ENCODE data around the gene P3R3URF. TPM values are rescaled to one million over a fixed set of nuclear protein-coding genes. Genes with fewer than 3 reads are reported as not detected.

P3R3URF gene
- total and polyA plus RNA-seq, 9 of the 15 experiments (the other 6 are each of a cell fraction or from before 2014, with no cell fraction given), result not detected

DNA sequence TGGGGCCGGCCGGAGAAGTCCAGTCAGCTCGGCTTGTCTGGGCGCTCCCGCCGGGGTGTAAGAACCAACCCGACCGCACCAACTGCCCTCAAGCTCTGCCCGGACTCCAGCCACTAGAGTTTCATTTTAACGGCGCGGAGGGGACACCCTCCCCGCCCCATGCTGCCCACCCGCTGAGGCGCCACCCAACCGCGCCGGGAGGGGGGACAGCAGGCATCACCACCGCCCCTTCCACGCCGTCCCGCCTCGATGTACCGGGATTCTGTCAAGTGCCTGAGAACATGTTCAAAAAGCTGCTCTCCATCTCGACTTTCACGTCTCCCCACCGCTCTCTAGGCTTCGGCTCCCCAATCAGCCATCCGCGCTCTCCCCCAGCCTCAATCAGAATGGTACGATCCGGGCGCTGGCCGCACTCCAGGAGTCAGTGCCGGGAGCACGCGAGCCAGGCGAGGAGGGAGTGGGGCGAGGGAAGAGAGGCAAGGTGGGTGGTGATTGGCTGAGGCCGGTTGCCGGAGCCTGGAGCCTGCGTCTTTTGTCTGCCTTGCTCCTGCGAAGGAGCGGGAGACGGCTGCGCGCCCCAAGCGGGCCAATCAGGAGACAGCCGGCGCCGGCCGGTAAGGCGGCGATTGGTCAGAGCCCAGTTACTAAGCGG, 43.6 kb downstream of the P3R3URF start, which contains the start of gene PIK3R3 (continued):
- TF ChIP-seq FOXM1 (IDR thresholded peaks at IDR 0.05; ENCODE audit: low read depth), result peak; percentile 87
- peak; percentile 99 for TF ChIP-seq FOXM1 (CRISPR knock-in tag; IDR thresholded peaks at IDR 0.05; ENCODE audit: low read depth)
- TF ChIP-seq RFX1 (IDR thresholded peaks at IDR 0.05), result no peak; the same call in 1 of the 2 replicates
- TF ChIP-seq NBN (IDR thresholded peaks at IDR 0.05; ENCODE audit: low read depth), result peak; percentile 98
- peak; percentile 86; the same call in 1 of the 2 replicates for TF ChIP-seq KAT7 (CRISPR knock-in tag; IDR thresholded peaks at IDR 0.05; ENCODE audit: borderline replicate concordance)
- TF ChIP-seq ZNF764 (CRISPR knock-in tag; IDR thresholded peaks at IDR 0.05; ENCODE audit: low read depth), result no peak
- no peak for TF ChIP-seq EZH2 (IDR thresholded peaks at IDR 0.05; ENCODE audit: borderline replicate concordance, low read depth, low read length)
- TF ChIP-seq TBL1XR1 (IDR thresholded peaks at IDR 0.05; ENCODE audit: low read length in 2 of 2), result peak in 1 of 2 experiments; percentile 78; a peak in 2 of 4 replicates
- no peak for TF ChIP-seq ZNF444 (CRISPR knock-in tag; IDR thresholded peaks at IDR 0.05)
- TF ChIP-seq RBM14 (IDR thresholded peaks at IDR 0.05; ENCODE audit: borderline replicate concordance, insufficient read depth, low read depth, low read length), result 0 out of 2 replicates have a peak, but pooled peaks have one; percentile 64
- TF ChIP-seq IRF2 (CRISPR knock-in tag; IDR thresholded peaks at IDR 0.05), result no peak
- TF ChIP-seq PHB2 (IDR thresholded peaks at IDR 0.05; ENCODE audit: low read depth), result peak; percentile 57; the same call in 1 of the 2 replicates
- TF ChIP-seq, protein P1, sequence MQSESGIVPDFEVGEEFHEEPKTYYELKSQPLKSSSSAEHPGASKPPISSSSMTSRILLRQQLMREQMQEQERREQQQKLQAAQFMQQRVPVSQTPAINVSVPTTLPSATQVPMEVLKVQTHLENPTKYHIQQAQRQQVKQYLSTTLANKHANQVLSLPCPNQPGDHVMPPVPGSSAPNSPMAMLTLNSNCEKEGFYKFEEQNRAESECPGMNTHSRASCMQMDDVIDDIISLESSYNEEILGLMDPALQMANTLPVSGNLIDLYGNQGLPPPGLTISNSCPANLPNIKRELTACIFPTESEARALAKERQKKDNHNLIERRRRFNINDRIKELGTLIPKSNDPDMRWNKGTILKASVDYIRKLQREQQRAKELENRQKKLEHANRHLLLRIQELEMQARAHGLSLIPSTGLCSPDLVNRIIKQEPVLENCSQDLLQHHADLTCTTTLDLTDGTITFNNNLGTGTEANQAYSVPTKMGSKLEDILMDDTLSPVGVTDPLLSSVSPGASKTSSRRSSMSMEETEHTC (IDR thresholded peaks at IDR 0.05), result peak; percentile 73; the same call in 1 of the 2 replicates
- peak; percentile 75 for TF ChIP-seq SOX6 (IDR thresholded peaks at IDR 0.05)
- TF ChIP-seq, protein P2, sequence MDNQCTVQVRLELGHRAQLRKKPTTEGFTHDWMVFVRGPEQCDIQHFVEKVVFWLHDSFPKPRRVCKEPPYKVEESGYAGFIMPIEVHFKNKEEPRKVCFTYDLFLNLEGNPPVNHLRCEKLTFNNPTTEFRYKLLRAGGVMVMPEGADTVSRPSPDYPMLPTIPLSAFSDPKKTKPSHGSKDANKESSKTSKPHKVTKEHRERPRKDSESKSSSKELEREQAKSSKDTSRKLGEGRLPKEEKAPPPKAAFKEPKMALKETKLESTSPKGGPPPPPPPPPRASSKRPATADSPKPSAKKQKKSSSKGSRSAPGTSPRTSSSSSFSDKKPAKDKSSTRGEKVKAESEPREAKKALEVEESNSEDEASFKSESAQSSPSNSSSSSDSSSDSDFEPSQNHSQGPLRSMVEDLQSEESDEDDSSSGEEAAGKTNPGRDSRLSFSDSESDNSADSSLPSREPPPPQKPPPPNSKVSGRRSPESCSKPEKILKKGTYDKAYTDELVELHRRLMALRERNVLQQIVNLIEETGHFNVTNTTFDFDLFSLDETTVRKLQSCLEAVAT (IDR thresholded peaks at IDR 0.05), result peak; percentile 5 to 82; a peak in 1 of 4 replicates
- TF ChIP-seq, protein P3, sequence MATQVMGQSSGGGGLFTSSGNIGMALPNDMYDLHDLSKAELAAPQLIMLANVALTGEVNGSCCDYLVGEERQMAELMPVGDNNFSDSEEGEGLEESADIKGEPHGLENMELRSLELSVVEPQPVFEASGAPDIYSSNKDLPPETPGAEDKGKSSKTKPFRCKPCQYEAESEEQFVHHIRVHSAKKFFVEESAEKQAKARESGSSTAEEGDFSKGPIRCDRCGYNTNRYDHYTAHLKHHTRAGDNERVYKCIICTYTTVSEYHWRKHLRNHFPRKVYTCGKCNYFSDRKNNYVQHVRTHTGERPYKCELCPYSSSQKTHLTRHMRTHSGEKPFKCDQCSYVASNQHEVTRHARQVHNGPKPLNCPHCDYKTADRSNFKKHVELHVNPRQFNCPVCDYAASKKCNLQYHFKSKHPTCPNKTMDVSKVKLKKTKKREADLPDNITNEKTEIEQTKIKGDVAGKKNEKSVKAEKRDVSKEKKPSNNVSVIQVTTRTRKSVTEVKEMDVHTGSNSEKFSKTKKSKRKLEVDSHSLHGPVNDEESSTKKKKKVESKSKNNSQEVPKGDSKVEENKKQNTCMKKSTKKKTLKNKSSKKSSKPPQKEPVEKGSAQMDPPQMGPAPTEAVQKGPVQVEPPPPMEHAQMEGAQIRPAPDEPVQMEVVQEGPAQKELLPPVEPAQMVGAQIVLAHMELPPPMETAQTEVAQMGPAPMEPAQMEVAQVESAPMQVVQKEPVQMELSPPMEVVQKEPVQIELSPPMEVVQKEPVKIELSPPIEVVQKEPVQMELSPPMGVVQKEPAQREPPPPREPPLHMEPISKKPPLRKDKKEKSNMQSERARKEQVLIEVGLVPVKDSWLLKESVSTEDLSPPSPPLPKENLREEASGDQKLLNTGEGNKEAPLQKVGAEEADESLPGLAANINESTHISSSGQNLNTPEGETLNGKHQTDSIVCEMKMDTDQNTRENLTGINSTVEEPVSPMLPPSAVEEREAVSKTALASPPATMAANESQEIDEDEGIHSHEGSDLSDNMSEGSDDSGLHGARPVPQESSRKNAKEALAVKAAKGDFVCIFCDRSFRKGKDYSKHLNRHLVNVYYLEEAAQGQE (IDR thresholded peaks at IDR 0.05; ENCODE audit: borderline replicate concordance), result peak; percentile 70
- TF ChIP-seq, protein P3 (CRISPR knock-in tag; IDR thresholded peaks at IDR 0.05; ENCODE audit: low read depth), result peak; percentile 70; the same call in 1 of the 2 replicates
- TF ChIP-seq MED1 (CRISPR knock-in tag; IDR thresholded peaks at IDR 0.05; ENCODE audit: borderline replicate concordance), result no peak
